OCI-LY7 (cell line): ENCODE results near the gene UNC79. TPM values are rescaled to one million over a fixed set of nuclear protein-coding genes. Genes with fewer than 3 reads are reported as not detected.

ENCODE experiments used
- BruUV-seq: library from RNA; stranded (reverse); fragments of 400-500 nt; replicated peaks from 2 replicates; lab custom pipeline; 2021; lab: Mats Ljungman, UMichigan
- CTCF ChIA-PET: fragments of 300-600 bp; sonication (Branson Sonifier 250); formaldehyde crosslinking; loops from one replicate; lab custom pipeline; 2022; ENCODE audit warnings: antibody characterized with exemption; ENCODE audit not compliant: unreplicated experiment; lab: Charles Lee
- POLR2A ChIA-PET: fragments of 300-600 bp; sonication (Branson Sonifier 250); formaldehyde crosslinking; loops from one replicate; lab custom pipeline; 2022; ENCODE audit warnings: antibody characterized with exemption; lab: Charles Lee
- DNase-seq: peaks from one replicate; pipeline ENCODE4 v3.0.0-alpha.2; 2015; ENCODE audit warnings: low spot score
- H2AFZ ChIP-seq: fragments of 200-600 bp; sonication (generic), shearing (Covaris generic); 2 replicates; pipeline ENCODE4 v1.6.1; 2014; ENCODE audit warnings: mild to moderate bottlenecking, antibody characterized with exemption, low read length, moderate library complexity
- H3K27ac ChIP-seq: fragments of 200-600 bp; sonication (generic); 2 replicates; pipeline ENCODE4 v1.5.1; 2014; ENCODE audit warnings: mixed run types, low read depth, mild to moderate bottlenecking, moderate library complexity, low read length, inconsistent platforms; ENCODE audit not compliant: poor library complexity, severe bottlenecking
- H3K36me3 ChIP-seq: fragments of 200-600 bp; sonication (generic); 2 replicates; pipeline ENCODE4 v1.6.1; 2014; ENCODE audit warnings: mild to moderate bottlenecking, antibody characterized with exemption, low read length, moderate library complexity, mixed read lengths; ENCODE audit not compliant: insufficient read depth
- H3K4me1 ChIP-seq: fragments of 200-600 bp; sonication (generic); 2 replicates; pipeline ENCODE4 v1.5.1; 2014; ENCODE audit warnings: mild to moderate bottlenecking, low read length; ENCODE audit not compliant: insufficient read depth, poor library complexity, severe bottlenecking
- H3K4me2 ChIP-seq: fragments of 200-600 bp; sonication (generic); 2 replicates; pipeline ENCODE4 v1.6.1; 2014; ENCODE audit warnings: mild to moderate bottlenecking, low read length
- H3K4me3 ChIP-seq: fragments of 200-600 bp; sonication (generic); 2 replicates; pipeline ENCODE4 v1.5.1; 2014; ENCODE audit warnings: mild to moderate bottlenecking, low read depth, low read length; ENCODE audit not compliant: poor library complexity, severe bottlenecking
- H3K79me2 ChIP-seq: fragments of 200-600 bp; sonication (generic); 2 replicates; pipeline ENCODE4 v1.6.1; 2016; ENCODE audit warnings: low read depth, mild to moderate bottlenecking, low read length, moderate library complexity, mixed read lengths; ENCODE audit not compliant: insufficient read depth
- H3K9me2 ChIP-seq: fragments of 200-600 bp; sonication (generic); 2 replicates; pipeline ENCODE4 v1.6.1; 2016; ENCODE audit warnings: mild to moderate bottlenecking, low read length, mixed read lengths; ENCODE audit not compliant: insufficient read depth
- H3K9me3 ChIP-seq: fragments of 200-600 bp; sonication (generic); 2 replicates; pipeline ENCODE4 v1.6.1; 2014; ENCODE audit warnings: mild to moderate bottlenecking, mixed run types, low read length, mixed read lengths
- H4K20me1 ChIP-seq: fragments of 200-600 bp; sonication (generic); 2 replicates; pipeline ENCODE4 v1.6.1; 2014; ENCODE audit warnings: mild to moderate bottlenecking, antibody characterized with exemption, low read length, moderate library complexity, mixed read lengths; ENCODE audit not compliant: insufficient read depth
- EZH2phosphoT487 ChIP-seq: fragments of 200-600 bp; sonication (generic); IDR thresholded peaks from 2 replicates; pipeline ENCODE4 v1.6.1; 2018; ENCODE audit warnings: low read depth, borderline replicate concordance, mild to moderate bottlenecking, mixed run types, antibody characterized with exemption, low read length, moderate library complexity, mixed read lengths
- intact Hi-C: fragments of 100-400 bp; cut with micrococcal nuclease; formaldehyde crosslinking; loops from one replicate; pipeline ENCODE4 v1.10.0; 2022; ENCODE audit not compliant: unreplicated experiment
- total RNA-seq, 2 experiments: library from RNA; depleted of rRNA in 1 of 2; stranded (reverse); fragments of >200 nt in 1 of 2; shearing (Covaris generic) in 1 of 2; gene quantifications; 2 replicates each; pipeline ENCODE4 v1.2.3, GENCODE V29; 2014 to 2022
- TF ChIP-seq, protein P1 (sequence below): fragments of 200-600 bp; sonication (generic); conservative IDR thresholded peaks from 2 replicates; pipeline ENCODE4 v1.5.1; 2014; ENCODE audit warnings: mild to moderate bottlenecking, antibody characterized with exemption, low read length, moderate library complexity, mixed read lengths

Gene UNC79
- total RNA-seq, 2 experiments from 2014 or later, result 0.17 to 0.19 TPM

DNA sequence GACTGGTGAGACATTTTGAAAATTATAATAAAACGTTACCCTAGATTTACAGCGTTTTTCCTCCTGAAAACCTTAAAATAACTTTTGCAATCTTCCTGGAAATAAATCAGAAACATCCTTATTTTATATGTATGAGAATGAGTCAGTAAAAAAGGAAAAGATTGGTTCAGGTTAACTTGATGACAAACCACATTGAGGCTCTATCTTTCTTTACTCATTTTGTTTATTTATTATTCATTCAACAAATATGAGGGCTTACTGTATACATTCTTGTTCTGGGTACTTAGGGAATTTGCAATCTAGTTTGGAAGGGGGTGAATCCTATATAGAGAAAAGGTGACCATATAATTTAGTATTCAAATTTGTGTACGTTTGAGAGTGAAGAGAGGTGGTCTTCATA lies 156.6 kb downstream of the UNC79 start:
- no peak for DNase-seq
- intact Hi-C loops, result no loop called here

DNA sequence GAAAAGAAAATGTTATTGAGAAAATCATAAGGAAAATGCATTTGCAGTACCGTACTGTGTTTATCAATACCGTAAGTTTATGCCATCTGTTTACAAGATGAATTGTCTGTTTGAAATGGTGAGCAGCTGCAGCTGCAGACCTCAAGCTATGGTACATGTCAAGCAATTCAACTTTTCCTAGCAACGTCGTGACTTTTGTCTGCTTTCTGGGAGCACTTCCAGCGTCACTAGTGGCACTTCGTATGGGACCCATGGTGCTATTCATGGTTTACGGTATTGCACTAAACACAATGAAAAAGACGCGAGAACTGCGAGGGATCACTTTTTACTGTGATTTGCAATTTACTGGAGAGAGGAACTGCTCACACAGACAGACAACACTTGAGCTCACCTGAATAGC lies 160.8 kb downstream of the UNC79 start:
- ChIA-PET CTCF (no interaction called here), POLR2A (interaction anchor here (0.6 to 1.4 kb wide), 2 partner anchors 41 to 323 kb away, joined by 4 to 7 read pairs; no protein-coding TSS in a partner anchor)
- TF ChIP-seq EZH2phosphoT487, result no peak
- TF ChIP-seq, protein P1, sequence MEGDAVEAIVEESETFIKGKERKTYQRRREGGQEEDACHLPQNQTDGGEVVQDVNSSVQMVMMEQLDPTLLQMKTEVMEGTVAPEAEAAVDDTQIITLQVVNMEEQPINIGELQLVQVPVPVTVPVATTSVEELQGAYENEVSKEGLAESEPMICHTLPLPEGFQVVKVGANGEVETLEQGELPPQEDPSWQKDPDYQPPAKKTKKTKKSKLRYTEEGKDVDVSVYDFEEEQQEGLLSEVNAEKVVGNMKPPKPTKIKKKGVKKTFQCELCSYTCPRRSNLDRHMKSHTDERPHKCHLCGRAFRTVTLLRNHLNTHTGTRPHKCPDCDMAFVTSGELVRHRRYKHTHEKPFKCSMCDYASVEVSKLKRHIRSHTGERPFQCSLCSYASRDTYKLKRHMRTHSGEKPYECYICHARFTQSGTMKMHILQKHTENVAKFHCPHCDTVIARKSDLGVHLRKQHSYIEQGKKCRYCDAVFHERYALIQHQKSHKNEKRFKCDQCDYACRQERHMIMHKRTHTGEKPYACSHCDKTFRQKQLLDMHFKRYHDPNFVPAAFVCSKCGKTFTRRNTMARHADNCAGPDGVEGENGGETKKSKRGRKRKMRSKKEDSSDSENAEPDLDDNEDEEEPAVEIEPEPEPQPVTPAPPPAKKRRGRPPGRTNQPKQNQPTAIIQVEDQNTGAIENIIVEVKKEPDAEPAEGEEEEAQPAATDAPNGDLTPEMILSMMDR, result no peak
- Histone ChIP-seq H4K20me1 (no peaks in the 10 kb centered on the region), H3K4me3 (no peak overlapping the region), H3K9me2 (no peaks in the 10 kb centered on the region), H3K36me3 (no peaks in the 10 kb centered on the region), H3K79me2 (no peaks in the 10 kb centered on the region), H3K27ac (no peak overlapping the region), H3K4me2 (no peak overlapping the region), H3K4me1 (no peaks in the 10 kb centered on the region), H2AFZ (no peak overlapping the region), H3K9me3 (no peaks in the 10 kb centered on the region)
- DNase-seq, result no peak
- BruUV-seq, result no TSS peak
- intact Hi-C loops, result no loop called here

More for the DNA sequence above, 156.6 kb downstream of the UNC79 start:
- BruUV-seq, result no TSS peak
- Histone ChIP-seq H2AFZ (no peak overlapping the region), H3K4me3 (no peak overlapping the region), H3K9me3 (no peaks in the 10 kb centered on the region), H4K20me1 (no peaks in the 10 kb centered on the region), H3K4me2 (no peak overlapping the region), H3K27ac (no peak overlapping the region), H3K36me3 (no peaks in the 10 kb centered on the region), H3K9me2 (no peaks in the 10 kb centered on the region), H3K79me2 (no peaks in the 10 kb centered on the region), H3K4me1 (no peaks in the 10 kb centered on the region)
- ChIA-PET POLR2A (interaction anchor here (0.7 kb wide), 1 partner anchor 13 kb away, joined by 3 read pairs; no protein-coding TSS in a partner anchor), CTCF (no interaction called here)
- TF ChIP-seq EZH2phosphoT487, result no peak
- TF ChIP-seq, protein P1, result no peak

DNA sequence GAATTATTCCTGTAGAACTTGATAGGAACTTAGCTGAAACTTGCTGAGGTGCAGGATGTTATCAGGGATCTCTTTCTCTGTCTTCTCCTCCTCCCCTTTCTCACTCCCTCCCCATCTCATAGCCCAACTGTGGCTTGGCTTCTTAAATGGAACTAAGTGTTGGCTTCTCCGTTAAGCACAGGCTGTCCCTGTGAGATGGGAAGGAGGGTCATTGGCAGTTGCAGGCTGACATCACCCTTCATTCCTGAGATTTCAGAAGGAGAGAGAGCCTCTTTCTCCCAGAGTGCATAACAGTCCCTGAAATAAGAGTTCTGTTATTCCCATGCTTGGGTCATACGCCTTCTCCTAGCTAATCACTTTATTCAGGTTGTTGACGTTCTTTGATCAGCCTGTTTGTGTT lies 162.0 kb downstream of the UNC79 start:
- no peak for DNase-seq
- ChIA-PET POLR2A (no interaction called here), CTCF (no interaction called here)
- intact Hi-C loops, result no loop called here
- Histone ChIP-seq H3K4me2 (no peak overlapping the region), H3K79me2 (no peaks in the 10 kb centered on the region), H3K4me3 (no peak overlapping the region), H3K27ac (no peak overlapping the region), H2AFZ (no peak overlapping the region), H3K4me1 (no peaks in the 10 kb centered on the region), H4K20me1 (no peaks in the 10 kb centered on the region), H3K9me3 (no peaks in the 10 kb centered on the region), H3K36me3 (no peaks in the 10 kb centered on the region), H3K9me2 (no peaks in the 10 kb centered on the region)
- no TSS peak for BruUV-seq
- TF ChIP-seq EZH2phosphoT487, result no peak
- TF ChIP-seq, protein P1, result no peak
